Ovary (tissue), 3 donors: Measurements from ENCODE around the gene FRMD4A.

Source experiments
- CTCF ChIP-seq, 3 donors: fragments of 450-650 bp in 2 of 3; fragments of 200-600 bp in 1 of 3; IDR thresholded peaks; one replicate each; pipeline versions ENCODE4 v1.5.1 to v1.8.0; 2016 to 2022; ENCODE audit warnings: antibody characterized with exemption in 3 of 3, mild to moderate bottlenecking in 1 of 3
- EP300 ChIP-seq: sonication (generic); formaldehyde crosslinking; IDR thresholded peaks from one replicate; pipeline ENCODE4 v1.6.1; 2017; ENCODE audit warnings: antibody characterized with exemption
- POLR2A ChIP-seq: fragments of 450-650 bp; IDR thresholded peaks from one replicate; pipeline ENCODE4 v1.6.1; 2017; ENCODE audit warnings: antibody characterized with exemption, mild to moderate bottlenecking, moderate library complexity
- donor health status: DM: no; HTN: no; CAD: no.

- TF ChIP-seq EP300, result no peak
- no peak for TF ChIP-seq CTCF (IDR thresholded peaks at IDR 0.05)
- no peak for TF ChIP-seq POLR2A
These were observed 408.1 kb downstream of the FRMD4A start for GRCh38 chr10:13922586-13922985.
